Measurements from ENCODE around the gene TWF2. TPM values are rescaled to one million over a fixed set of nuclear protein-coding genes. Genes with fewer than 3 reads are reported as not detected.

Gene TWF2
- polyA plus RNA-seq, 1 donor from 2014 or later, result 61.7 TPM

DNA sequence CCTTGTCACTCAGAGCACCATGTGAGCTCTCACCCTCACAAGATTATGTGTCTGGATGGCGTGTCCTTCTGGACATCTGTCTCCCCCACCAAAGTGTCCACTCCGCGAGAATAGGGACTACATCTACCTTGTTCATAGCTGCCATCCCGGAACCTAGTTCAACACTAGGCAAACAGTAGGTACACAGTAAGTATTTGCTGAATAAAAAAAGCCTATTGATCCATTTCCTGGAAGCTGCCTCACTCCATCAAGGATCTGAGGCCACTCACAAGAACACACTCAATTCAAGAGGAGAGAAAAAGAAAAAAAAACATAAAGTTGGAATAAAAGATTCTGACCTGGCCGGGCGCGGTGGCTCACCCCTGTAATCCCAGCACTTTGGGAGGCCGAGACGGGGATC is 52.2 kb downstream of the TWF2 start:
- no peaks in the 10 kb centered on the region for H3K9me3 ChIP-seq (ENCODE audit: low read length)

GRCh38 chr3:52185837-52186236 is 53.1 kb downstream of the TWF2 start:
- H3K27me3 ChIP-seq (ENCODE audit: insufficient read depth, low read depth, low read length), result no peaks in the 10 kb centered on the region
- no peak overlapping the region for H3K27ac ChIP-seq (ENCODE audit: low read length)
- no peak overlapping the region for H3K4me2 ChIP-seq (ENCODE audit: low read length)
- H3K36me3 ChIP-seq (ENCODE audit: insufficient read depth, low read length), result no peaks in the 10 kb centered on the region
- no peaks in the 10 kb centered on the region for H4K20me1 ChIP-seq (ENCODE audit: insufficient read depth)
- no peak overlapping the region for H2AFZ ChIP-seq (ENCODE audit: low read depth, low read length)
- H3F3A ChIP-seq (ENCODE audit: insufficient read depth, low read length, poor library complexity, severe bottlenecking), result no peaks in the 10 kb centered on the region
- no peaks in the 10 kb centered on the region for H3K79me2 ChIP-seq (replicated peaks; ENCODE audit: insufficient read depth, low read length)
- H3K9ac ChIP-seq (ENCODE audit: low read length), result no peak overlapping the region
- H3K9me3 ChIP-seq (ENCODE audit: low read length), result no peaks in the 10 kb centered on the region
- no peaks in the 10 kb centered on the region for H3K9me2 ChIP-seq (ENCODE audit: insufficient read depth, low read length)
- no peak overlapping the region for H3K4me3 ChIP-seq (ENCODE audit: low read length)
- TF ChIP-seq REST (IDR thresholded peaks at IDR 0.05; ENCODE audit: borderline replicate concordance), result no peak
- no peak for TF ChIP-seq SMC3 (conservative IDR thresholded peaks at IDR 0.05; ENCODE audit: poor library complexity)
- no peak for TF ChIP-seq MXI1 (conservative IDR thresholded peaks at IDR 0.05; ENCODE audit: poor library complexity, severe bottlenecking)
- no peak for TF ChIP-seq POLR2AphosphoS5 (IDR thresholded peaks at IDR 0.05)
- TF ChIP-seq TAF1 (IDR thresholded peaks at IDR 0.05; ENCODE audit: low read depth), result no peak
- TF ChIP-seq EZH2 (IDR thresholded peaks at IDR 0.05; ENCODE audit: borderline replicate concordance, insufficient read depth, low read length, poor library complexity, severe bottlenecking), result no peak
- no peak for TF ChIP-seq EP300 (conservative IDR thresholded peaks at IDR 0.05; ENCODE audit: poor library complexity, severe bottlenecking)
- TF ChIP-seq RAD21 (conservative IDR thresholded peaks at IDR 0.05), result no peak

More for the DNA sequence above, 52.2 kb downstream of the TWF2 start:
- H3K79me2 ChIP-seq (replicated peaks; ENCODE audit: insufficient read depth, low read length), result no peaks in the 10 kb centered on the region
- no peaks in the 10 kb centered on the region for H3F3A ChIP-seq (ENCODE audit: insufficient read depth, low read length, poor library complexity, severe bottlenecking)
- H3K4me3 ChIP-seq (ENCODE audit: low read length), result no peak overlapping the region
- no peaks in the 10 kb centered on the region for H3K9me2 ChIP-seq (ENCODE audit: insufficient read depth, low read length)
- no peak overlapping the region for H3K4me2 ChIP-seq (ENCODE audit: low read length)
- H3K36me3 ChIP-seq (ENCODE audit: insufficient read depth, low read length), result no peaks in the 10 kb centered on the region
- no peak overlapping the region for H3K27ac ChIP-seq (ENCODE audit: low read length)
- no peak overlapping the region for H2AFZ ChIP-seq (ENCODE audit: low read depth, low read length)
- TF ChIP-seq TAF1 (IDR thresholded peaks at IDR 0.05; ENCODE audit: low read depth) (no peak), SMC3 (conservative IDR thresholded peaks at IDR 0.05; ENCODE audit: poor library complexity) (no peak), EP300 (conservative IDR thresholded peaks at IDR 0.05; ENCODE audit: poor library complexity, severe bottlenecking) (no peak), EZH2 (IDR thresholded peaks at IDR 0.05; ENCODE audit: borderline replicate concordance, insufficient read depth, low read length, poor library complexity, severe bottlenecking) (no peak), RAD21 (conservative IDR thresholded peaks at IDR 0.05) (no peak), MXI1 (conservative IDR thresholded peaks at IDR 0.05; ENCODE audit: poor library complexity, severe bottlenecking) (no peak), POLR2AphosphoS5 (IDR thresholded peaks at IDR 0.05) (no peak), REST (IDR thresholded peaks at IDR 0.05; ENCODE audit: borderline replicate concordance) (no peak)
- TF ChIP-seq, protein P1, sequence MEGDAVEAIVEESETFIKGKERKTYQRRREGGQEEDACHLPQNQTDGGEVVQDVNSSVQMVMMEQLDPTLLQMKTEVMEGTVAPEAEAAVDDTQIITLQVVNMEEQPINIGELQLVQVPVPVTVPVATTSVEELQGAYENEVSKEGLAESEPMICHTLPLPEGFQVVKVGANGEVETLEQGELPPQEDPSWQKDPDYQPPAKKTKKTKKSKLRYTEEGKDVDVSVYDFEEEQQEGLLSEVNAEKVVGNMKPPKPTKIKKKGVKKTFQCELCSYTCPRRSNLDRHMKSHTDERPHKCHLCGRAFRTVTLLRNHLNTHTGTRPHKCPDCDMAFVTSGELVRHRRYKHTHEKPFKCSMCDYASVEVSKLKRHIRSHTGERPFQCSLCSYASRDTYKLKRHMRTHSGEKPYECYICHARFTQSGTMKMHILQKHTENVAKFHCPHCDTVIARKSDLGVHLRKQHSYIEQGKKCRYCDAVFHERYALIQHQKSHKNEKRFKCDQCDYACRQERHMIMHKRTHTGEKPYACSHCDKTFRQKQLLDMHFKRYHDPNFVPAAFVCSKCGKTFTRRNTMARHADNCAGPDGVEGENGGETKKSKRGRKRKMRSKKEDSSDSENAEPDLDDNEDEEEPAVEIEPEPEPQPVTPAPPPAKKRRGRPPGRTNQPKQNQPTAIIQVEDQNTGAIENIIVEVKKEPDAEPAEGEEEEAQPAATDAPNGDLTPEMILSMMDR (IDR thresholded peaks at IDR 0.05; ENCODE audit: poor library complexity, severe bottlenecking), result no peak
- H4K20me1 ChIP-seq (ENCODE audit: insufficient read depth), result no peaks in the 10 kb centered on the region
- H3K9ac ChIP-seq (ENCODE audit: low read length), result no peak overlapping the region
- no peaks in the 10 kb centered on the region for H3K27me3 ChIP-seq (ENCODE audit: insufficient read depth, low read depth, low read length)

All from neural cell (in vitro differentiated cells).